OCI-LY3 (cell line): ENCODE data around the gene PDCD11.

Experiments
- H2AFZ ChIP-seq: fragments of 200-600, 300-600 bp; shearing (Covaris generic); 2 replicates; pipeline ENCODE4 v1.6.0; 2014; ENCODE audit warnings: antibody characterized with exemption, low read depth, low read length
- H3K27ac ChIP-seq: fragments of 200-600, 300-600 bp; sonication (generic); 2 replicates; pipeline ENCODE4 v1.5.1; 2014; ENCODE audit warnings: mild to moderate bottlenecking, low read length, moderate library complexity, mixed read lengths
- H3K27me3 ChIP-seq: fragments of 200-600, 300-600 bp; sonication (generic); 2 replicates; pipeline ENCODE4 v1.6.1; 2014; ENCODE audit warnings: low read depth, low read length, mixed read lengths
- H3K36me3 ChIP-seq: fragments of 200-600, 300-600 bp; sonication (generic); replicated peaks from 2 replicates; pipeline ENCODE3; 2014; ENCODE audit warnings: low read depth, low read length, mixed read lengths
- H3K4me1 ChIP-seq: fragments of 300-600, 200-600 bp; sonication (generic); 2 replicates; pipeline ENCODE4 v1.6.1; 2014; ENCODE audit warnings: low read length, mixed read lengths
- H3K4me2 ChIP-seq: fragments of 200-600, 300-600 bp; sonication (generic); 2 replicates; pipeline ENCODE4 v1.6.1; 2014; ENCODE audit warnings: low read length, mixed read lengths
- H3K4me3 ChIP-seq: fragments of 300-600, 200-600 bp; sonication (generic); 2 replicates; pipeline ENCODE4 v1.5.1; 2014; ENCODE audit warnings: antibody characterized with exemption, mild to moderate bottlenecking, low read length, moderate library complexity
- H3K79me2 ChIP-seq: fragments of 300-600, 200-600 bp; shearing (Covaris generic); 2 replicates; pipeline ENCODE4 v1.6.1; 2014; ENCODE audit warnings: mild to moderate bottlenecking, low read length, mixed read lengths
- H3K9ac ChIP-seq: fragments of 300-600, 200-600 bp; shearing (Covaris generic); 2 replicates; pipeline ENCODE4 v1.6.0; 2014; ENCODE audit warnings: mild to moderate bottlenecking, low read length, moderate library complexity
- H3K9me3 ChIP-seq: fragments of 200-600, 300-600 bp; shearing (Covaris generic); 2 replicates; pipeline ENCODE4 v1.6.1; 2014; ENCODE audit warnings: low read length, mixed read lengths; ENCODE audit not compliant: insufficient read depth
- H4K20me1 ChIP-seq: fragments of 200-600, 300-600 bp; sonication (generic); 2 replicates; pipeline ENCODE4 v1.6.1; 2016; ENCODE audit warnings: low read length, mixed read lengths; ENCODE audit not compliant: insufficient read depth
- EZH2phosphoT487 ChIP-seq: fragments of 200-600 bp; shearing (Covaris generic); IDR thresholded peaks from 2 replicates; pipeline ENCODE4 v1.6.1; 2018; ENCODE audit warnings: antibody characterized with exemption, mixed run types, low read depth
- TF ChIP-seq, protein P1 (sequence below): fragments of 200-600, 300-600 bp; sonication (generic); IDR thresholded peaks from 2 replicates; pipeline ENCODE4 v1.5.1; 2014; ENCODE audit warnings: antibody characterized with exemption, low read length, low read depth

The PDCD11 gene

GRCh38 chr10:103493362-103493915, 97.0 kb downstream of the PDCD11 start, which contains the start of gene NEURL1:
Gene NEURL1, plus strand, starts transcription at chr10:103493705. Its CDS starts 683 bp downstream, at chr10:103494388.
- TF ChIP-seq EZH2phosphoT487: no peak
- TF ChIP-seq, protein P1, sequence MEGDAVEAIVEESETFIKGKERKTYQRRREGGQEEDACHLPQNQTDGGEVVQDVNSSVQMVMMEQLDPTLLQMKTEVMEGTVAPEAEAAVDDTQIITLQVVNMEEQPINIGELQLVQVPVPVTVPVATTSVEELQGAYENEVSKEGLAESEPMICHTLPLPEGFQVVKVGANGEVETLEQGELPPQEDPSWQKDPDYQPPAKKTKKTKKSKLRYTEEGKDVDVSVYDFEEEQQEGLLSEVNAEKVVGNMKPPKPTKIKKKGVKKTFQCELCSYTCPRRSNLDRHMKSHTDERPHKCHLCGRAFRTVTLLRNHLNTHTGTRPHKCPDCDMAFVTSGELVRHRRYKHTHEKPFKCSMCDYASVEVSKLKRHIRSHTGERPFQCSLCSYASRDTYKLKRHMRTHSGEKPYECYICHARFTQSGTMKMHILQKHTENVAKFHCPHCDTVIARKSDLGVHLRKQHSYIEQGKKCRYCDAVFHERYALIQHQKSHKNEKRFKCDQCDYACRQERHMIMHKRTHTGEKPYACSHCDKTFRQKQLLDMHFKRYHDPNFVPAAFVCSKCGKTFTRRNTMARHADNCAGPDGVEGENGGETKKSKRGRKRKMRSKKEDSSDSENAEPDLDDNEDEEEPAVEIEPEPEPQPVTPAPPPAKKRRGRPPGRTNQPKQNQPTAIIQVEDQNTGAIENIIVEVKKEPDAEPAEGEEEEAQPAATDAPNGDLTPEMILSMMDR: no peak
- Histone ChIP-seq H2AFZ (no peak within 1 kb of the TSS), H3K9me3 (no peaks in the 10 kb centered on the region), H3K36me3 (no peaks in the 10 kb centered on the region), H3K27me3 (peaks cover 31% of the 10 kb centered on the region), H4K20me1 (no peaks in the 10 kb centered on the region), H3K27ac (no peak within 1 kb of the TSS), H3K4me3 (peak within 1 kb of the TSS; percentile 81), H3K4me1 (0 out of 2 replicates have a peak, but pooled peaks cover 3% of the 10 kb centered on the region), H3K4me2 (peak within 1 kb of the TSS; percentile 90), H3K79me2 (no peaks in the 10 kb centered on the region), H3K9ac (peak within 1 kb of the TSS; percentile 30; the same call in 1 of the 2 replicates)

DNA sequence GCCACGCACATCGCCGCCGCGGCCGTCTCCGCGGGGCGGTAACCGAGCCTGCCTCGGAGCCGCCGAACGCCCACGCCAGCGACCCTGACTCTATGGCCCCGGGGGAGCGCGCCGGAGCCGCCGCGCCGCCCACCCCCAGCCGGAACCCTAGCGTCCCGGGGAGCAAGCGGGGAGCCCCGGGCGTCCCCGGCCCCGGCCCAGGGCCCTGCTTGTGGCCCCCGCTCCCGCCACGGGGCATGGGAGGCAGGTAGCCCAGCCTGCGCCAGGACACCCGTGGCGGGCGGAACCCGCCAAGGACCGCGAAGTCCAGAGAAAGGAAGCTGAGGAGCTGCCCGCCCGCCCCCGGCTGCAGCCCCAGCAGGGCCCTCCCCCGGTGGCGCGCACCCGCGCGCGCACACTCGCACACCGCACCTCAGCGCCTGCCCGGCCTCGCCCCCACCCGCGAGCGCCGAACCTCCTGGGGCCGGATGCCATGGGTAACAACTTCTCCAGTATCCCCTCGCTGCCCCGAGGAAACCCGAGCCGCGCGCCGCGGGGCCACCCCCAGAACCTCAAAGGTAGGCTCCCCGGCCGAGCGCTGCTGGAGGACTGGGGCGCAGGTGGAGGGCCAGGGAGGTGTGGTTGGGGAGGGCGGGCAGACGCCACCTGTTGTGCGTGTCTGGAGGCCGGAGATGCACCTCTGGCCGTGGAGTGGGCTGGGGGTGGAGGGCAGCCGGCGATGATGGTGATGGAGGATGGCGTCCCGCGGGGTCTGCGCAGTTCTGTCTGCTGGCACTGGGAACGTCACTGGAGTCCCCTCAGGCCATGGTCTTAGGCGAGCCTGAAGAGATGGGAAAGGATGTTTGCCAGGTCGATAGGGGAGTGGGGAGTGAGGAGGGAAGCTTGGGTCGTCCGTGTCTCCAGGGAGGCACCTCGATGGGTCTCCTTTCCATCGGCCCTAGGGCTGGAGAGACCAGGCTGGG, 97.8 kb downstream of the PDCD11 start:
- Histone ChIP-seq H3K36me3 (no peaks in the 10 kb centered on the region), H3K79me2 (no peaks in the 10 kb centered on the region), H2AFZ (no peak overlapping the region), H3K9me3 (no peaks in the 10 kb centered on the region), H3K27ac (no peak overlapping the region), H3K4me1 (0 out of 2 replicates have a peak, but pooled peaks cover 3% of the 10 kb centered on the region), H3K9ac (peak overlapping the region; percentile 30; the same call in 1 of the 2 replicates), H3K27me3 (peaks cover 34% of the 10 kb centered on the region), H3K4me3 (peak overlapping the region; percentile 81), H3K4me2 (peak overlapping the region; percentile 90), H4K20me1 (no peaks in the 10 kb centered on the region)
- no peak for TF ChIP-seq EZH2phosphoT487
- TF ChIP-seq, protein P1: no peak

DNA sequence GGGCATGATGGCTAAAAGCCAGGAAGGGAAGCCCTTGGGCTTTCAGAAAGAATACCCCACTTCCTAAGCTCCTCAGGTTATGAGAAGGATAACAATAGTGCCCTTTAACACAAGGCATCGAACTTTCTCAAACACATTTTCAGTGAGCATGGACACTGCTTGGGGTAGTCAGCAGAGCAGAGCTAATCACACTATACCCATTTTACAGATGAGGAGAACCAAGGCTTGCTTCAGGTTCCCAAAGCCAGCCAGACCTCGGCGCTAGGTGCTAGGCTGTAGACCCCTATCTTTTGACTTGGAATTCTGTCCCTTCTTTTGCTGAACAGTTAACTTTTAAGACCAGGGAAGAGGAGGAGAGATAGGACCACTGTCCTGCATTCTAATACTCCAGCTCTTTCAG, 98.9 kb downstream of the PDCD11 start:
- TF ChIP-seq EZH2phosphoT487: no peak
- TF ChIP-seq, protein P1: no peak
- no peak overlapping the region for H2AFZ ChIP-seq
- H3K27ac ChIP-seq: no peak overlapping the region
- H3K9ac ChIP-seq: no peak overlapping the region
- H3K4me3 ChIP-seq: no peak overlapping the region
- no peaks in the 10 kb centered on the region for H3K79me2 ChIP-seq
- no peak overlapping the region for H3K4me2 ChIP-seq
- 0 out of 2 replicates have a peak, but pooled peaks cover 3% of the 10 kb centered on the region for H3K4me1 ChIP-seq
- no peaks in the 10 kb centered on the region for H3K36me3 ChIP-seq
- H3K27me3 ChIP-seq: peaks cover 42% of the 10 kb centered on the region
- no peaks in the 10 kb centered on the region for H4K20me1 ChIP-seq
- no peaks in the 10 kb centered on the region for H3K9me3 ChIP-seq
